WTC11 (cell line): ENCODE measurements around the gene EVC. TPM values are rescaled to one million over a fixed set of nuclear protein-coding genes. Genes with fewer than 3 reads are reported as not detected.

Experiments used
- ATAC-seq: fragments of 200-7000 bp; cut with Tn5 transposase; 2 replicates; pipeline ENCODE4 v1.10.0; 2021; ENCODE audit warnings: mild to moderate bottlenecking, moderate library complexity
- CTCF ChIA-PET: fragments of 300-600 bp; sonication (Branson Sonifier 250); formaldehyde crosslinking; loops from one replicate; lab custom pipeline; 2021; ENCODE audit warnings: antibody characterized with exemption; lab: Charles Lee
- POLR2A ChIA-PET: fragments of 350-600 bp; sonication (Branson Sonifier 250); formaldehyde crosslinking; loops from one replicate; lab custom pipeline; 2021; ENCODE audit warnings: antibody characterized with exemption; lab: Charles Lee
- DNase-seq: peaks from one replicate; pipeline ENCODE4 v3.0.0; 2021; ENCODE audit warnings: low spot score
- H3K27ac Mint-ChIP-seq: 2 replicates; pipeline ENCODE4 v1.8.0; 2021; ENCODE audit warnings: mixed read lengths
- H3K27me3 Mint-ChIP-seq: 2 replicates; pipeline ENCODE4 v1.8.0; 2021; ENCODE audit warnings: low read depth, mild to moderate bottlenecking, moderate library complexity, mixed read lengths
- H3K36me3 Mint-ChIP-seq: 2 replicates; pipeline ENCODE4 v1.8.0; 2021; ENCODE audit warnings: mixed read lengths
- H3K4me1 Mint-ChIP-seq: 2 replicates; pipeline ENCODE4 v1.8.0; 2022; ENCODE audit warnings: mixed read lengths
- H3K4me3 Mint-ChIP-seq: 2 replicates; pipeline ENCODE4 v1.8.0; 2021; ENCODE audit warnings: mild to moderate bottlenecking, moderate library complexity, mixed read lengths
- H3K9me3 Mint-ChIP-seq: 2 replicates; pipeline ENCODE4 v1.8.0; 2021; ENCODE audit warnings: mixed read lengths
- AFF4 ChIP-seq: sonication (generic); formaldehyde crosslinking; IDR thresholded peaks from 2 replicates; pipeline ENCODE4 v1.8.1; 2023; ENCODE audit warnings: mild to moderate bottlenecking, missing genetic modification reagents, borderline replicate concordance
- E2F4 ChIP-seq: sonication (generic); formaldehyde crosslinking; IDR thresholded peaks from 2 replicates; pipeline ENCODE4 v1.8.1; 2022; ENCODE audit warnings: low read depth, mild to moderate bottlenecking, moderate library complexity, missing genetic modification reagents, borderline replicate concordance
- GABPB1 ChIP-seq: sonication (generic); formaldehyde crosslinking; IDR thresholded peaks from 2 replicates; pipeline ENCODE4 v1.8.1; 2023; ENCODE audit warnings: mild to moderate bottlenecking, missing genetic modification reagents
- GTF2I ChIP-seq: fragments of 250-450 bp; sonication (Bioruptor Pico); conservative IDR thresholded peaks from 2 replicates; pipeline ENCODE4 v1.4.0; 2021; ENCODE audit warnings: mild to moderate bottlenecking
- HMGA2 ChIP-seq: fragments of 250-450 bp; sonication (Bioruptor Pico); IDR thresholded peaks from 2 replicates; pipeline ENCODE4 v1.4.0; 2021; ENCODE audit warnings: mild to moderate bottlenecking, moderate library complexity
- HMGXB4 ChIP-seq: sonication (generic); formaldehyde crosslinking; IDR thresholded peaks from 2 replicates; pipeline ENCODE4 v1.8.1; 2023; ENCODE audit warnings: mild to moderate bottlenecking, moderate library complexity, missing genetic modification reagents
- IRF2 ChIP-seq: sonication (generic); formaldehyde crosslinking; IDR thresholded peaks from 2 replicates; pipeline ENCODE4 v1.8.0; 2022; ENCODE audit warnings: low read depth, missing genetic modification reagents, borderline replicate concordance
- MAX ChIP-seq: sonication (generic); formaldehyde crosslinking; IDR thresholded peaks from 2 replicates; pipeline ENCODE4 v1.8.0; 2022; ENCODE audit warnings: mild to moderate bottlenecking, missing genetic modification reagents
- MYBL2 ChIP-seq: sonication (generic); formaldehyde crosslinking; IDR thresholded peaks from 2 replicates; pipeline ENCODE4 v1.8.1; 2023; ENCODE audit warnings: mild to moderate bottlenecking, moderate library complexity, missing genetic modification reagents
- OVOL2 ChIP-seq: fragments of 250-450 bp; sonication (Bioruptor Pico); IDR thresholded peaks from 2 replicates; pipeline ENCODE4 v1.9.0; 2021; ENCODE audit warnings: mild to moderate bottlenecking, borderline replicate concordance
- SMAD3 ChIP-seq: sonication (generic); formaldehyde crosslinking; IDR thresholded peaks from 2 replicates; pipeline ENCODE4 v1.8.0; 2022; ENCODE audit warnings: missing genetic modification reagents, mild to moderate bottlenecking, borderline replicate concordance
- SOX15 ChIP-seq: fragments of 250-450 bp; sonication (Bioruptor Pico); IDR thresholded peaks from 2 replicates; pipeline ENCODE4 v1.9.0; 2021; ENCODE audit warnings: mild to moderate bottlenecking
- TCF7 ChIP-seq: sonication (generic); formaldehyde crosslinking; IDR thresholded peaks from 2 replicates; pipeline ENCODE4 v1.8.0; 2022; ENCODE audit warnings: mild to moderate bottlenecking, low read depth, missing genetic modification reagents, moderate library complexity
- TEAD4 ChIP-seq: sonication (generic); formaldehyde crosslinking; IDR thresholded peaks from 2 replicates; pipeline ENCODE4 v1.8.0; 2022; ENCODE audit warnings: mild to moderate bottlenecking, missing genetic modification reagents
- TP53 ChIP-seq: sonication (generic); formaldehyde crosslinking; IDR thresholded peaks from 2 replicates; pipeline ENCODE4 v1.8.1; 2023; ENCODE audit warnings: mild to moderate bottlenecking, missing genetic modification reagents
- USF1 ChIP-seq: sonication (generic); formaldehyde crosslinking; IDR thresholded peaks from 2 replicates; pipeline ENCODE4 v1.8.0; 2022; ENCODE audit warnings: mild to moderate bottlenecking, missing genetic modification reagents
- USF2 ChIP-seq: sonication (generic); formaldehyde crosslinking; IDR thresholded peaks from 2 replicates; pipeline ENCODE4 v1.8.1; 2023; ENCODE audit warnings: mild to moderate bottlenecking, missing genetic modification reagents, moderate library complexity
- ZMAT4 ChIP-seq: fragments of 250-450 bp; sonication (Bioruptor Pico); IDR thresholded peaks from 2 replicates; pipeline ENCODE4 v1.9.0; 2021; ENCODE audit warnings: mild to moderate bottlenecking
- ZNF219 ChIP-seq: sonication (generic); formaldehyde crosslinking; IDR thresholded peaks from 2 replicates; pipeline ENCODE4 v1.8.0; 2023; ENCODE audit warnings: missing genetic modification reagents, mild to moderate bottlenecking, borderline replicate concordance
- ZNF263 ChIP-seq: sonication (generic); formaldehyde crosslinking; IDR thresholded peaks from 2 replicates; pipeline ENCODE4 v1.8.1; 2022; ENCODE audit warnings: low read depth, mild to moderate bottlenecking, moderate library complexity, missing genetic modification reagents
- ZNF512 ChIP-seq: sonication (generic); formaldehyde crosslinking; IDR thresholded peaks from 2 replicates; pipeline ENCODE4 v1.8.1; 2022; ENCODE audit warnings: missing genetic modification reagents, borderline replicate concordance
- total RNA-seq: library from RNA; stranded (reverse); gene quantifications from 3 replicates; pipeline ENCODE4 v1.2.3, GENCODE V29; 2021

Gene EVC
- total RNA-seq, 1 experiment from 2014 or later, result 12.5 TPM

- no peak for TF ChIP-seq MYBL2 (CRISPR knock-in tag)
- no peak for TF ChIP-seq HMGXB4
- TF ChIP-seq HMGA2 (CRISPR knock-in tag), result no peak
- no peak for TF ChIP-seq USF2 (CRISPR knock-in tag)
- TF ChIP-seq TP53, result no peak
- TF ChIP-seq, all 79 proteins: peak for 0
Observed at GRCh38 chr4:5815641-5816040, 104.6 kb downstream of the EVC start (continued).

- ChIA-PET POLR2A (no interaction called here), CTCF (no interaction called here)
- ATAC-seq (no peak), DNase-seq (no peak)
- Mint-ChIP-seq H3K4me1 (0 out of 2 replicates have a peak, but pooled peaks cover 6% of the 10 kb centered on the region), H3K9me3 (no peaks in the 10 kb centered on the region), H3K27ac (no peak overlapping the region), H3K36me3 (peaks cover 49% of the 10 kb centered on the region), H3K4me3 (no peak overlapping the region), H3K27me3 (no peaks in the 10 kb centered on the region)
- TF ChIP-seq SOX15 (CRISPR knock-in tag), result no peak
- TF ChIP-seq AFF4 (CRISPR knock-in tag), result no peak
- no peak for TF ChIP-seq ZNF512
- no peak for TF ChIP-seq MAX
- TF ChIP-seq ZMAT4, result no peak
- no peak for TF ChIP-seq IRF2 (CRISPR knock-in tag)
- no peak for TF ChIP-seq GTF2I (CRISPR knock-in tag)
- no peak for TF ChIP-seq OVOL2 (CRISPR knock-in tag)
- no peak for TF ChIP-seq GABPB1
Observed at GRCh38 chr4:5816101-5816500, 105.1 kb downstream of the EVC start.

GRCh38 chr4:5816851-5817375, 105.9 kb downstream of the EVC start:
- H3K27me3 Mint-ChIP-seq, result no peaks in the 10 kb centered on the region
- 0 out of 2 replicates have a peak, but pooled peaks cover 6% of the 10 kb centered on the region for H3K4me1 Mint-ChIP-seq
- no peak overlapping the region for H3K4me3 Mint-ChIP-seq
- DNase-seq (no peak), ATAC-seq (no peak)
- CTCF ChIA-PET, result interaction anchor here (0.6 to 0.7 kb wide), 2 partner anchors 108 to 663 kb away, joined by 3 to 5 read pairs; no protein-coding TSS in a partner anchor
- H3K27ac Mint-ChIP-seq, result no peak overlapping the region
- POLR2A ChIA-PET, result no interaction called here
- TF ChIP-seq TCF7 (no peak), USF1 (CRISPR knock-in tag) (no peak), ZNF512 (no peak), ZNF263 (no peak), SMAD3 (CRISPR knock-in tag) (no peak), E2F4 (CRISPR knock-in tag) (no peak), TP53 (no peak), ZNF219 (CRISPR knock-in tag) (no peak), TEAD4 (no peak), OVOL2 (CRISPR knock-in tag) (no peak)
- TF ChIP-seq, all 79 proteins: peak for 0
- peaks cover 50% of the 10 kb centered on the region for H3K36me3 Mint-ChIP-seq
- no peaks in the 10 kb centered on the region for H3K9me3 Mint-ChIP-seq
